Breast epithelium (tissue), 4 donors: Measurements from ENCODE around the gene PIGU. TPM values are rescaled to one million over a fixed set of nuclear protein-coding genes. Genes with fewer than 3 reads are reported as not detected.

Experiments used
- DNase-seq, 2 donors: peaks; one replicate each; pipeline ENCODE4 v3.0.0-alpha.2; 2019; ENCODE audit warnings: low spot score in 2 of 2
- H3K27ac ChIP-seq, 2 donors: fragments of 200-600 bp; sonication (generic) in 1 of 2; one replicate each; pipeline ENCODE4 v1.5.1; 2016 to 2019; ENCODE audit warnings: mild to moderate bottlenecking in 1 of 2
- H3K27me3 ChIP-seq, 2 donors: fragments of 200-600 bp; sonication (generic) in 1 of 2; one replicate each; pipeline versions ENCODE4 v1.5.1 to v1.6.0; 2017 to 2019; ENCODE audit warnings: control low read depth in 1 of 2, mild to moderate bottlenecking in 1 of 2
- H3K36me3 ChIP-seq: fragments of 200-600 bp; one replicate; pipeline ENCODE4 v1.5.1; 2019
- H3K4me1 ChIP-seq, 2 donors: fragments of 200-600 bp; sonication (generic); one replicate each; pipeline ENCODE4 v1.5.1; 2016 to 2019; ENCODE audit warnings: control low read depth in 1 of 2
- H3K4me3 ChIP-seq, 3 donors: fragments of 200-600 bp; sonication (generic); 1 replicate in 2 of 3; 2 replicates in 1 of 3; pipeline ENCODE4 v1.5.1; 2016 to 2019; ENCODE audit warnings: mild to moderate bottlenecking in 3 of 3, moderate library complexity in 2 of 3
- H3K9me3 ChIP-seq, 2 donors: fragments of 200-600 bp; sonication (generic) in 1 of 2; one replicate each; pipeline ENCODE4 v1.5.1; 2016 to 2019; ENCODE audit warnings: control low read depth in 1 of 2
- CTCF ChIP-seq, 3 donors: fragments of 450-650 bp; IDR thresholded peaks; one replicate each; pipeline ENCODE4 v1.5.1; 2016 to 2017; ENCODE audit warnings: antibody characterized with exemption in 3 of 3, mild to moderate bottlenecking in 3 of 3, moderate library complexity in 3 of 3
- POLR2A ChIP-seq: fragments of 450-650 bp; IDR thresholded peaks from one replicate; pipeline ENCODE4 v1.6.1; 2016; ENCODE audit warnings: antibody characterized with exemption, mild to moderate bottlenecking, moderate library complexity
- POLR2AphosphoS5 ChIP-seq, 3 donors: sonication (generic); formaldehyde crosslinking; IDR thresholded peaks; one replicate each; pipeline ENCODE4 v1.6.1; 2017; ENCODE audit warnings: antibody characterized with exemption in 3 of 3
- intact Hi-C: fragments of 100-400 bp; cut with DNase I; formaldehyde crosslinking; loops from one replicate; pipeline ENCODE4 v1.15.1; 2023; ENCODE audit warnings: low total_unique reads
- total RNA-seq, 3 donors: library from RNA; depleted of rRNA; stranded (reverse); fragments of >200 nt; gene quantifications; one replicate each; pipeline ENCODE4 v1.1.0, GENCODE V29; 2016

The PIGU gene
- total RNA-seq, 3 donors from 2014 or later = 7.4 to 16.1 (median 15.8) TPM

- intact Hi-C loops = no loop called here
- TF ChIP-seq CTCF (IDR thresholded peaks at IDR 0.05) (no peak), POLR2A (no peak), POLR2AphosphoS5 (IDR thresholded peaks at IDR 0.05) (no peak)
Observed at GRCh38 chr20:34578025-34578424, 98.9 kb downstream of the PIGU start.

GRCh38 chr20:34577061-34577460 lies 99.8 kb downstream of the PIGU start:
- no peak overlapping the region for H3K4me3 ChIP-seq
- intact Hi-C loops = no loop called here
- no peak for DNase-seq
- TF ChIP-seq POLR2AphosphoS5 (IDR thresholded peaks at IDR 0.05) (no peak), POLR2A (no peak)
- no peaks in the 10 kb centered on the region for H3K9me3 ChIP-seq
- no peaks in the 10 kb centered on the region for H3K4me1 ChIP-seq
- H3K27ac ChIP-seq = no peak overlapping the region
- no peaks in the 10 kb centered on the region for H3K36me3 ChIP-seq
- no peaks in the 10 kb centered on the region for H3K27me3 ChIP-seq

More at GRCh38 chr20:34578025-34578424, 98.9 kb downstream of the PIGU start:
- no peak for DNase-seq
- Histone ChIP-seq H3K4me1 (no peaks in the 10 kb centered on the region), H3K36me3 (no peaks in the 10 kb centered on the region), H3K27me3 (no peaks in the 10 kb centered on the region), H3K4me3 (no peak overlapping the region), H3K9me3 (no peaks in the 10 kb centered on the region), H3K27ac (no peak overlapping the region)

GRCh38 chr20:34575756-34576155 lies 101.1 kb downstream of the PIGU start:
- Histone ChIP-seq H3K27ac (no peak overlapping the region), H3K27me3 (no peaks in the 10 kb centered on the region), H3K4me1 (no peaks in the 10 kb centered on the region), H3K9me3 (no peaks in the 10 kb centered on the region), H3K36me3 (no peaks in the 10 kb centered on the region), H3K4me3 (no peak overlapping the region)
- no peak for DNase-seq
- intact Hi-C loops = no loop called here
- TF ChIP-seq POLR2A (no peak), CTCF (IDR thresholded peaks at IDR 0.05) (no peak), POLR2AphosphoS5 (IDR thresholded peaks at IDR 0.05) (no peak)

- no peak for DNase-seq
- H3K36me3 ChIP-seq = no peaks in the 10 kb centered on the region
- H3K4me1 ChIP-seq = no peaks in the 10 kb centered on the region
- H3K27ac ChIP-seq = no peak overlapping the region
- intact Hi-C loops = no loop called here
- H3K9me3 ChIP-seq = no peaks in the 10 kb centered on the region
- no peaks in the 10 kb centered on the region for H3K27me3 ChIP-seq
- TF ChIP-seq CTCF (IDR thresholded peaks at IDR 0.05) (no peak), POLR2A (no peak), POLR2AphosphoS5 (IDR thresholded peaks at IDR 0.05) (no peak)
- H3K4me3 ChIP-seq = no peak overlapping the region
Observed at GRCh38 chr20:34575271-34575670, 101.6 kb downstream of the PIGU start.

- DNase-seq = no peak
- Histone ChIP-seq H3K9me3 (no peaks in the 10 kb centered on the region), H3K27ac (no peak overlapping the region), H3K4me1 (no peaks in the 10 kb centered on the region), H3K27me3 (no peaks in the 10 kb centered on the region), H3K4me3 (no peak overlapping the region), H3K36me3 (no peaks in the 10 kb centered on the region)
- intact Hi-C loops = no loop called here
- TF ChIP-seq POLR2A = no peak
- no peak for TF ChIP-seq CTCF (IDR thresholded peaks at IDR 0.05)
- no peak for TF ChIP-seq POLR2AphosphoS5 (IDR thresholded peaks at IDR 0.05)
Observed at GRCh38 chr20:34574861-34575260, 102.0 kb downstream of the PIGU start.

GRCh38 chr20:34574426-34574825 lies 102.5 kb downstream of the PIGU start:
- Histone ChIP-seq H3K27ac (no peak overlapping the region), H3K27me3 (no peaks in the 10 kb centered on the region), H3K4me3 (no peak overlapping the region), H3K36me3 (no peaks in the 10 kb centered on the region), H3K9me3 (no peaks in the 10 kb centered on the region), H3K4me1 (no peaks in the 10 kb centered on the region)
- intact Hi-C loops = no loop called here
- TF ChIP-seq CTCF (IDR thresholded peaks at IDR 0.05) (no peak), POLR2A (no peak), POLR2AphosphoS5 (IDR thresholded peaks at IDR 0.05) (no peak)
- DNase-seq = no peak
